ENCODE results near the gene ZFR2.
A peak's percentile ranks its signal among the peaks of the same experiment; 100 is the strongest.

ZFR2 gene

DNA sequence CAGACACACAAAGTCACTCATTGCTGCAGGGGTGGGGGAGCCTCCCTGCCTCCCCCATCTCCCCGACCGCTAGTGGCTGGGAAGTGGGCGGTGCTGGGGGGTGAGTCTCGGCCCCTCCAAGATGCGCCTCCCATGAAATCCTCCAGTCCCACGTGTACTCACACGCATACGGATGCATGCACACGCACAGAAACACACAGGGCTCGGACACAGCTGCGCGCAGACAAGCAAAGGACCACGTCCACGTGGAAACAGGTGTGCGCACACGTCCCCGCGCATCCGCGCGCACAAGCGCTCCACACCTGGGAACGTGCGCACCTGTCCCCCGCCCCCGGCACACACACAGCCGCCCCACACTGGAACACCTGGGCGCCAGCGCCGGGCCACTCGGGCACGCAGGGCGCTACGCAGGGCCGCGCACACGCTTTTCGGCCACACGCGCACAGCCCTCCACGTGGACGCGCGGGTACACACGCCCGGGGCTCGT lies 83.3 kb downstream of the ZFR2 start:
- DNase-seq, result peak; percentile 19

DNA sequence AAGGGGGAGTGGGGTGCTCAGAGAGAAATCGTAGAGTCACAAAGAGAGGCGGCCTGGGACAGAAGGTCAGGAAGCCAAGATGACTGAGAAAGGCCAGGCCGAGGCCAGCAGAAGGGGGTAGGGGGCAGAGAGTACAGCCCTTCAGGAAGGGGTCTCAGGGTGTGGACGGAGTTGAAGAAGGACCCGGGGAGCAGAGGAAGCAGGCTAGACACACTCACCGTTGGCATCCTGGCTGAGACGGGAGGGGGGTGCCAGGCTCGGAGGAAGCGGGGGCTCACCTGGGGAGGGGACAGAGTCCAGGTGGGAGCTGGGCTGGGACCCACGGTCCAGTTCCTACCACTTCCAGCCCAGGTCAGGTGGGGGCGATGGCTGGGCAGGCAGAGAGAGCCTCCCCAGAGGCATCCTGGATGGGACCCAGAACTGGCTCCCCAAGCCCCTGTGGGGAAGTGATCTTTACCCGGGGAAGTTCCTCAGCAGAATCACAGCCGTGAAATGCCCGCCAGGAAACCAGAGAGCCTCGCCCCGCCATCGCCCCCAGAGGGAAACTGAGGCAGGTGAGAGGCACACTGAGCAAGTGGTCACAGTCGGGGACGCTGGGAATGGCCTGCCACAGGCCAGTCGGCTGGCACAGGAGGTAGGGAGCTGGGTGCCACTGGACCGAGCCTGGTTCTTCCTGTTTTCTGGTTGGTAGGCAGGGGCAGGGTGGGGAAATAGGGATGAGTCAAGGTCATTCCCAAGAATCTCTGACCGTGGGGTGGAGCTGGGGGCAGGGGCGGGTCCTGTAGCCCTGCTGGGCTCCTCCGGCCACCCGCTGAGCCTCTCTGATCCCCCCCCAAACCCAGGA lies 84.0 kb downstream of the ZFR2 start:
- no peak for DNase-seq

- peak; percentile 56 for DNase-seq
Measured at GRCh38 chr19:3783660-3784584, 84.9 kb downstream of the ZFR2 start.

DNA sequence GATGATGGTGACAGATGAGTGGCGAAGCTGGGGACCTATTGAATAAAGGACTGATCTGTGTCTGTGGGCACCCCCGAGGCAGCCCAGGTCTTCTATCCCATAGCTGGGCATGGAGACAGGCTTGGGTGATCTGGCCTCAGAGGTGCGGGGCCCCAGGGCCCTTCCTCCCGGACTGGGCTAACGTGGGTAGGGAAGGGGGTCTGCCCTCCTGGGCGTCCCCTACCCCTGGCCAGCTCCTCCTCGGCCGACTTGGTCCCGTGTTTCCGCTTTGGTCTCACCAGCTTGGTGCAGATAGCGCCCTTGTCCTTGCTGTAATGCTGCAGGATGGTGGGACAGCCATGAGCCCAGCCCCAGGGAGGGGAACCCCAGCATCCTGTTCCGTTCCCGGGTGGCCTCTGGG lies 85.9 kb downstream of the ZFR2 start:
- DNase-seq, result no peak

DNA sequence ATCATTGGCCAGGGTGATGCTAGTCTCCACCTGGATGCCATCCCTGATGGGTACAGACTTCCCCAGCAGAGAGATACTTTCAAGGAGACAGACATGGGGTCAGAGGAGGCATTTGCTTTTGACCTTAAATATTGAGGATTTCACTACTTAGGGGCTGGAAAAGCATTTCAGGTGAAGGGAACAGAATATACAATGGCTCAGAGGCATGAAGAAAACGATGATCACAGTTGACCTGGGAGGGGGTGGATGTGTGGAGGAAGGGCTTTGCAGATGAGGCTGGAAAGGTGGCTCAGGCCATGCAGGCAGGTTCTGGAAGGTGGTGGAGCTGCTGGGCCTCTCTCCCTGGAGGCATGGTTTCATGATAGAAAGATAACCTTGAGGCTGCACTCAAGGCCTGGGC lies 86.5 kb downstream of the ZFR2 start:
- DNase-seq, result no peak

GRCh38 chr19:3781603-3782002 lies 87.2 kb downstream of the ZFR2 start:
- DNase-seq, result no peak

DNA sequence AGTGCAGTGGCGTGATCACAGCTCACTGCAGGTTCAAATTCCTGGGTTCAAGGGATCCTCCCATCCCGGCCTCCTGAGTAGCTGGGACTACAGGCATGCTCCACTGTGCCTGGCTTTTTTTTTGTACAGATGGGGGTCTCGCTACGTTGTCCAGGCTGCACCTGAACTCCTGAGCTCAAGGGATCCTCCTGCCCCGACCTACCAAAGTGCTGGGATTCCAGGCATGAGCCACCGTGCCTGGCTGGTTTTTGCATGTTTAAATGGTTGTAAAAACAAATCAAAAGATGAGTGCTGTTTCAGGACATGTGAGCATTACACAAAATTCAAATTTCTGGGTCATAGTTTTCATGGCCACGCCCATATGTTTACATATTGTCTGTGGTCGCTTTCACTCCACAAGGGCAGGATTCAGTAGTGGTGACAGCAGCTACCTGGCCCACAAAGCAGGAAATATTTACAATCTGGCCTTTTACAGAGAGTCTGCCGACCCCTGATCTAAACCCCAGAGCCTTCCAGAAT lies 88.0 kb downstream of the ZFR2 start:
- DNase-seq, result no peak

DNA sequence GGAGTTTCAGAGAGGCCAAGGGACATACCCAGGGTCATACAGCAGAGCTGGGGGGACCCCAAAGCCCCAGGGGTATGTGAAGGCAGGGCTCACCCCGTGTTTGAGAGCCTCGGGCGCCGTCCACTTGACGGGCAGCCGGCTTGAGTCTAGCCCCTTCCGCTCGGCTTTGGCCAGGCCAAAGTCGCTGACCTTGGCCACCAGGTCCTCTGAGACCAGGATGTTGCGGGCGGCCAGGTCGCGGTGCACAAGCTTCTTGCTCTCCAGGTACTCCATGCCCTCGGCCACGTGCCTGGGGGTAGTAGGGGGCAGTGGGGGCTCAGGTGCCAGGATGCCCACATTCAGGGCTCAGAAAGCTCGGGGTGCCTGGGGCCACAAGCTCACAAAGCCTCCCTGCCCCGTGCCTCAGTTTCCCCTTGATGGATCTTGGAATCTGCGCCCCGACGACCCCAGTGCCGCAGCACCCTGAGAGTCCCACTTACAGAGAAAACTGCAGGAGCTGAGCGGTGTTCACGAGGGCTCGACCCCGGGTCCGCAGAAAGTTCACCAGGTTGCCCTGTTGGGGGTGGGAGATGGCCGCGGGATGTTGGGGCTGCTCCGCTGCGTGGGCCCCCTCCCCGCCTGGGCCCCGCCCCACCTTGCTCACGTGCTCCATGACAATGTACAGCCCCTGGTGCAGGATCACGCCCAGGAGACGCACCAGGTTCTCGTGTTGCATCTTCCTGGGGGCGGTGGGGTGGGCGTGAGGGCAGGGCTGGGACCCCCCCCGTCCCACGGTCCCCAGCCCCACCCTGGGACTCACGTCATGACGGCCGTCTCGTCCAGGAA lies 89.7 kb downstream of the ZFR2 start:
- no peak for DNase-seq

DNA sequence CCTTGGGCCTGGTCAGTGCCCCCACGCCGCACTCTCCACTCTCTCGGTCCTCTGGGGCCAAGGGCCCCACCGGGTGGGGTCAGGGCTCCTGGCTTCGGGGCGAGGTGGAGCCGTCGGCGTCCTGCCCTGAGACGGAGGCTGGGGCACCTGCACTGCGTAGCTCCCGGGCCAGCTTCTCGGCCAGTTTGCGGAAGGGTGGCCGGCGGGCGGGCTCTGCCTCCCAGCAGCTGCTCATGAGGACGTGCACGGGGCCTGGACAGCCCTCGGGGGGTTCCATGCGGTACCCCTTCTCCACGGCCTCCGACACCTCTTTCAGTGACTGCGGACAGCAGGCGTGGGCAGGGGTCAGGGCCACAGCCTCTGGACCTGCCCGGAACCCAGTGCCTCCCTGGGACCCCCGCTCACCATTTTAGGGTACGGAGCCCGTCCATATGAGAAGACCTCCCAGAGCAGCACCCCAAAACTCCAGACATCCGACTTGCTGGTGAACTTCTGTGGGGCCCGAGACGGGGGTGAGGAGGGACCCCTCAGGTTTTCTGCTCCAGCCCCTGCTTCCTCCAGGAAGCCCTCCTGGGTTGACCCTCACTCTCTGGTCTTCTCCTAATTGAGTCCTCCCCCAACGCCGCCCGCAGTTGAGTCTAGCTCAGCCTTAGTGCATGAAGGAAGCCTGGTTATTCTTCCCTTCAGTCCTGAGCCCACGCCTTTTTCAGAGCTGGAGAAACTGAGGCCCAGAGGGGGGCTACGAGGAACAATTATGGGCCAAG lies 90.6 kb downstream of the ZFR2 start:
- no peak for DNase-seq

DNA sequence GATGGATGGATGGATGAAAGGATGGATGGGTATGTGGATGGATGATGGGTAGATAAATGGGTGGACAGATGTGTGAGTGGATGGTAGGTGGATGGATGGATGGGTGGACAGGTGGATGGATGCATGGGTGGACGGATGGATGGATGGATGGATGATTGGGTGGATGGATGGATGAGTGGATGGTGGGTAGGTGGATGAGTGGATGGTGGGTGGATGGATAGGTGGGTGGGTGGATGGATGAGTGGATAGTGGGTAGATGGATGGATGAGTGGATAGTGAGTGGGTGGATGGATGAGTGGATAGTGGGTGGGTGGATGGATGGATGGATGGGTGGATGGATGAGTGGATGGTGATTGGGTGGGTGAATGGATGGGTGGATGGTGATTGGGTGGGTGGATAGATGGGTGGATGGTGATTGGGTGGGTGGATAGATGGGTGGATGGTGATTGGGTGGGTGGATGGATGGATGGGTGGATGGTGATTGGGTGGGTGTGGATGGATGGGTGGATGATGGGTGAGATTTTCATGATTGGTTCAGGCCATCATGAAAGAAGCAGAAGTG lies 92.3 kb downstream of the ZFR2 start:
- DNase-seq, result no peak

GRCh38 chr19:3775831-3776230 lies 93.0 kb downstream of the ZFR2 start:
- DNase-seq, result no peak

DNA sequence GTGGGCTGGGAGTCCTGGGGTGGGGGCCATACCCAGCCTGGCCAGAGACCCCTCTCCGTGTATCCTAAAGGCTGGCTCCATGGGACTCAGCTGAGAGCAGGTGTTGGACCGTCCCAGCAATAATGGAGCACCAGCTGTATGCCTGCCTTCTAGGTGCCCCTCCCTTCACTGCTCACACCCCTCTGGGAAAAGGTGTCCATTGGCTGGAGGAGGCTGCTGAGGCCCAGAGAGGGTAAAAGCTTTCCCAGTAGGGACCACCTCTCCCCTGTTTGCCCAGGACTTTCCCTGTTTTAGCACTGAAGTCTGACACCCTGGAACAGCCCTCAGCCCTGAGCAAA lies 93.5 kb downstream of the ZFR2 start:
- DNase-seq, result no peak

- DNase-seq, result no peak
Measured at GRCh38 chr19:3774621-3775373, 94.0 kb downstream of the ZFR2 start.

- DNase-seq, result no peak
Measured at GRCh38 chr19:3773814-3774515, 94.9 kb downstream of the ZFR2 start.

- no peak for DNase-seq
Measured at GRCh38 chr19:3771906-3772455, 96.9 kb downstream of the ZFR2 start, which contains the start of gene RAX2. TSS of gene RAX2 (minus strand) at chr19:3772228. CDS start at chr19:3771742, 486 bp downstream.

DNA sequence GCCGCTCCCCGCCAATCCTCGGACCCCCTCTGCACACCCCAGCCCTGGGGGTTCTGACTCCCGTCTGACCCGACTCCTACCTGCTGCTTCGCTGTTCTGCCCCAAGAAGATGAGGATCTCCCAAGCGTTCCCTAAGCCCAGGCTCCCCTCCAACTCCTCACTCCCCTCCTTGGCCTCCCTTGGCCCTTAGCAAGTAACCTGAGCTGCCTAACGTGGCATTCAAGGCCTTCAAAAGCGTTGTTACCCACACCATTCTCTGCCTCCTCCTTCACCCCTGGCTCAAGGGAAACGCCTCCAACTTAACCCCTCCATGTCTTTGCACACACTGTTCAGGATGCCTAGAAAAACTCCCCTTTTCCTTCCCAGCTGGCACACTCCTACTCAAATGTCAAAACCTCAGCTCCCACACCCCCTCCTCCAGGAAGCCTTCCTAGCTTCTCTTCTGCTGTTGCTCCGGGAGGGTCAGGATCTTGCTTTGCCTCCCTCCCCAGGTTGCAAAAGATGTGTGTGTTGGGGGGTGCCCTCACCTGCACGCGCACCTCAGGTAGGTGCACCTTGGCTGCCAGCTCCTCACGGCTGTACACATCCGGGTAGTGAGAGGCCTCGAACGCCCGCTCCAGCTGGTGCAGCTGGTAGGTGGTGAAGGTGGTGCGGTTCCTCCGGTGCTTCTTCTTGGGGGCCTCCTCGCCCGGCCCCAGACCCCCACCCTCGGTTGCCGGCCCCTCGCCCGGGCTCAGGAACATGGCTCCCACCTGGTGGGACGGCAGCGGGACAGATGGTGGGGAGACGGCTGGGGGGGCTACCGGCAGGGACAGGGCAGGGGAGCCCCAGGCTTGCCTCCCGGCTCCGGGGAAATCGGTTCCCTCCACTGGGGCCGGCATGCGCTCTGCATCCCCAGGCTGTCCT lies 97.6 kb downstream of the ZFR2 start:
- no peak for DNase-seq

DNA sequence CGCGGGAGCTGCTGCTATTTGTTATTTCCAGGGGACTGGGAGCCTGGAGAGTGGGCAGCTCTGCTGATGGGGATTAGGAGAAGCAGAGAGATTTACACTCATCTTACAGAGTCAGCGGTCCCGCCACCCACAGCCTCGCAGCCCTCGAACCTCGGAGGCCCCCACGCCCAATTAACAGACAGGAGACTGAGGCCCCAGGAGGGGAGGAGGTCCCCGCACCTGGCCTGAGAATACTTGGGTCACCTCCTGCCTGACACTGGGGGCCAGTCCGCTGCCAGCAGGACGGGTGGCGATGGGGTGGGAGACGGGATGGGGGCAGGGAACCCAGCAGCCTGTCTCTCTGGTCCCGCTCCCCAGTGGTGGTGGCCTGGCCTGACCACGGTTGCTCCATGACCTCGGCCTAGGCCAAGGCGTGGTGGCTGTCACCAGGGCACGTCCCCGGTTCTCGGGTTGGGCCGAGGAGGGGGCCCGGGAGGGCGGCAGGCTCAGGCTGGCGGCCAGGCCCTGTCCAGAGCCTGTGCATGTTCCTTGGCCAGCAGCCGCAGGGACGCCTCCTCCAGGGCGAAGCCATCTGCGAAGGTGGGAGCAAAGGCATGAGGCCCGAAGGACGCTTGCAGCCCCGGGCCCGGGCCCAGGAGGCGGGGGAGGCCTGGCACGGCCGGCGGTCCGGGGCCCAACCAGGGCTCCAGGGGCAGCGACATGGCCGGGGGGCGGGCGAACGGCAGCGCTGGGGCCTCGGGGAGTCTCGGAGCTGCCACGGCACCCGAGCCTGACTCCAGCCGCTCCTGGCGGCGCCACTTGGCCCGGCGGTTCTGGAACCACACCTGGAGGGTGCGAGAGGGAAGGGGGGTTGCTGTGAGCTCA lies 98.5 kb downstream of the ZFR2 start:
- no peak for DNase-seq

DNA sequence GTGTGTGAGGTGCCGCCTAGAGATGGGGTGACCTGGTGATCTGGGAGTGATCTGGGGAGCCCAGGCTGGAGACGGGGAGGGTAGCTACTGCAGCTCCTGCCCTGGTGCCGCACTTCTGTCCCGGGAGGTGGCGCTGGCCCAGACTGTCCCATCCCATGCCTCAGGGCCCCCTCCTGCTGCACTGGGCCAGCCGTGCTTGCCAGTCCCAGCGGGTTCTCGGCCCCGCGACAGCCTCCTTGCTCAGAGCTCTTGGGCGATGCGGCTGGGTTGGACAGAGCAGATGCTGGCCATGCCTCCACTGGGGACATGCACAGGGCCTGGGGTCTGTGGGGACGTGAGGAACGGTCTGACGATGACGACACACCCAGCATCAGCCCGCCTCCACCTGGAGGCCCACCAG lies 99.3 kb downstream of the ZFR2 start:
- DNase-seq, result no peak
